NCI-H1694 treated with DMSO at 0.1 percent for 48 hours (cell line): Measurements from ENCODE around the gene SLC26A8.

Experiments used
- DNase-seq: peaks from one replicate; lab custom pipeline; 2025; lab: John Stamatoyannopoulos, UW

Gene SLC26A8, protein sequence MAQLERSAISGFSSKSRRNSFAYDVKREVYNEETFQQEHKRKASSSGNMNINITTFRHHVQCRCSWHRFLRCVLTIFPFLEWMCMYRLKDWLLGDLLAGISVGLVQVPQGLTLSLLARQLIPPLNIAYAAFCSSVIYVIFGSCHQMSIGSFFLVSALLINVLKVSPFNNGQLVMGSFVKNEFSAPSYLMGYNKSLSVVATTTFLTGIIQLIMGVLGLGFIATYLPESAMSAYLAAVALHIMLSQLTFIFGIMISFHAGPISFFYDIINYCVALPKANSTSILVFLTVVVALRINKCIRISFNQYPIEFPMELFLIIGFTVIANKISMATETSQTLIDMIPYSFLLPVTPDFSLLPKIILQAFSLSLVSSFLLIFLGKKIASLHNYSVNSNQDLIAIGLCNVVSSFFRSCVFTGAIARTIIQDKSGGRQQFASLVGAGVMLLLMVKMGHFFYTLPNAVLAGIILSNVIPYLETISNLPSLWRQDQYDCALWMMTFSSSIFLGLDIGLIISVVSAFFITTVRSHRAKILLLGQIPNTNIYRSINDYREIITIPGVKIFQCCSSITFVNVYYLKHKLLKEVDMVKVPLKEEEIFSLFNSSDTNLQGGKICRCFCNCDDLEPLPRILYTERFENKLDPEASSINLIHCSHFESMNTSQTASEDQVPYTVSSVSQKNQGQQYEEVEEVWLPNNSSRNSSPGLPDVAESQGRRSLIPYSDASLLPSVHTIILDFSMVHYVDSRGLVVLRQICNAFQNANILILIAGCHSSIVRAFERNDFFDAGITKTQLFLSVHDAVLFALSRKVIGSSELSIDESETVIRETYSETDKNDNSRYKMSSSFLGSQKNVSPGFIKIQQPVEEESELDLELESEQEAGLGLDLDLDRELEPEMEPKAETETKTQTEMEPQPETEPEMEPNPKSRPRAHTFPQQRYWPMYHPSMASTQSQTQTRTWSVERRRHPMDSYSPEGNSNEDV

GRCh38 chr6:36023996-36024795, at the start of gene SLC26A8:
Gene SLC26A8, minus strand, starts transcription at chr6:36024641. Its CDS starts 4,934 bp downstream, at chr6:36019707.
- DNase-seq: no peak

DNA sequence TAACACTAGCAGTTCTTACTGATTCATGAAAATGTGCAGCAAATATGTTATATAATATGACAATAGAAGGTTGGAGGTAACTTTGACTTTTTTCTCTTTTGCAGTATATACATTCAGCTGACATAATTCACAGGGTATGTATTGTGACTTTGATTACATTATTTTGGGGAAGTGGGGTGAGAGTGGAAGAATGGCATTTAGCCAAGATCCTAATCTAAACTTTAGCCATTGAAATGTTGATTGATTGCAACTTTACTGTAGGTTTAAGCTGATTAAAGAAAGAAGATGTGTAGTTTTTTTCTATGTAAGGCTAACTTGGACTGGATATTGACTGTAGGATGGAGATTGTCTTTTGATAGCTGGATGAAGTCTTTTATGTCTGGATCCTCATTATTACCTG, 49.1 kb upstream of the SLC26A8 start:
- DNase-seq: no peak

DNA sequence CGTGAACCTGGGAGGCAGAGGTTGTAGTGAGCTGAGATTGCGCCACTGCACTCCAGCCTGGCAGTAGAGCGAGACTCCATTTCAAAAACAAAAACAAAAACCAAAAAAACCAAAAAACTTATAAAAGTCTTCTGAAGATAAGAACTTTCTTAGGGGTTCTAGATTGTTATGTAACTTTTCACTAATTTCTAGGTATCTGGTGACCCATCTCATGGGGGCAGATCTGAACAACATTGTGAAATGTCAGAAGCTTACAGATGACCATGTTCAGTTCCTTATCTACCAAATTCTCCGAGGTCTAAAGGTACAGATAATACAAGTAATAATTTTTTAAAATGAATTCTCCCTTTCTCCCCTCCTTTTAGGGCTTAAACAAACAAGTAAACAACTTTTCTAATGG, 48.2 kb upstream of the SLC26A8 start:
- no peak for DNase-seq

DNA sequence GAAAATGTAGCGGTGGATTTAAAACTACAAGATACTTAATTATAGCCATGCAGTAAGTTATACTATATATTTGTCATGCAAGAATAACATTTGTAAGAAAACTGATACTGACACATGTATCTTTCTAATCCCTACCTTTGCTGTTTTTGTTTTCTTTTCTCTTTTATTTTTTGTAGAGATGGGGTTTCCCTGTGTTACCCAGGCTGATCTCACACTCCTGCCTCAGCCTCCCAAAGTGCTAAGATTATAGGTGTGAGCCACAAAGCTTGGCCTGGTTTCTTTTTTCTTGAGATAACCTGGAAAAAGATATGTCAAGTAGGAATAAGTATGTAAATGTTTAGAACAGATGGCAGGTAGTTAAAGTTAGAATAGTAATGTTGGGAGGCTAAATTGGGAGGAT, 47.3 kb upstream of the SLC26A8 start:
- no peak for DNase-seq

- no peak for DNase-seq
These were observed 46.8 kb upstream of the SLC26A8 start for GRCh38 chr6:36071281-36071680.

DNA sequence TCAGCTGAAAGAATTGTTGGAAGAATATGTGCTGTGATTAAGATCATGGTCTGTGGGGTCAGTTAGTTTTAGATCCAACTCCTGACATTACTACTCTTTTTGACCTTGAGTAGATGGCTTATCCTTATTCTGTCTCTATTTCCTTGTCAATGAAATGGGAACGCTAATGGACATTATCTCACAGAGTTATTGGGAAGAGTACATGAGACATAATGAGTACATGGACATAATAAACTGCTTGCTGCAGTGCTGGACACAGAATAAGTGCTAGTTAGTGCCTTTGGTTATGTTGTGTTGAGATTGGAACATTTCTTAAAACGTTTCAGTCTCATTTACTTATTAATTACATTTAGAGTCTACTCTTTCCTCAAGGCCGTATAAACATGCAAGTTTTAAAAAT, 45.8 kb upstream of the SLC26A8 start:
- DNase-seq: no peak

- no peak for DNase-seq
These were observed 45.1 kb upstream of the SLC26A8 start for GRCh38 chr6:36069573-36069972.

- no peak for DNase-seq
These were observed 44.1 kb upstream of the SLC26A8 start for GRCh38 chr6:36068586-36068985.

DNA sequence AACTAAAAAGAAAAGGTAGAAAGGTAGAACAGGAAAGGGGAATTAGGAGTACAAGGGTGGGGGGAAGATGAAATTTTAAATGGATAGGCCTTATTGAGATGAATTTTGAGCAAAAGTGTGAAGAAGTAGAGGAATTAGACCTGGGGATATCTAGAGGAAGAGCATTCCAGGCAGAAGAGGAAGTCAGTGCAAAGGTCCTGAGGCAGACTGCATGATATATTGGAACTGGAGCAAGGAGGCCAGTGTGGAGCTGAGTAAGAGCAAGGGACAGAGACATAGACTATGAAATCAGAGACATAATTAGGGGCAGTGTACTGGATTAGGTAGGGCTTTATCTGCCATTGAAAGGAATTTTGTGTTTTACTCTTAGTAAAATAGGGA, 43.6 kb upstream of the SLC26A8 start:
- no peak for DNase-seq

- DNase-seq: no peak
These were observed 43.1 kb upstream of the SLC26A8 start for GRCh38 chr6:36067374-36068011.

- DNase-seq: no peak
These were observed 42.4 kb upstream of the SLC26A8 start for GRCh38 chr6:36066817-36067216.

DNA sequence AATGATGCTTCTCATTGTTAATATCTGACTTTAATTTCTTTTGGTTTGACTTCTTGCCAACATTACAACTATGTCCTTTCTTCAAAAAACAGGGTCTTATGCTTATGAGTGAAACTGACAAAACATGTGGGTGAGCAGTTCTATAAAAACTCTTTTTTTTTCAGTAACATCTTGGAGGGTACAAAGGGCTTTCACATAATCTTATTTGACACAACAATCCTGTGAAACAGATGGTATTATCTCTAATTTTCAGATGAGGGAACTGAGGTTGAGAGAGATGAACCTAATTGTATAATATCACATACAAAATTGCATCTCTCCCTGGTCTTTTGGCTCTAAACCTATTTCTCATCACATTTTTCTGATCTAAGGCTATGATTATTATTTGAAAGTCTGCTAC, 41.5 kb upstream of the SLC26A8 start:
- DNase-seq: no peak

GRCh38 chr6:36064770-36065396, 40.4 kb upstream of the SLC26A8 start:
- no peak for DNase-seq

DNA sequence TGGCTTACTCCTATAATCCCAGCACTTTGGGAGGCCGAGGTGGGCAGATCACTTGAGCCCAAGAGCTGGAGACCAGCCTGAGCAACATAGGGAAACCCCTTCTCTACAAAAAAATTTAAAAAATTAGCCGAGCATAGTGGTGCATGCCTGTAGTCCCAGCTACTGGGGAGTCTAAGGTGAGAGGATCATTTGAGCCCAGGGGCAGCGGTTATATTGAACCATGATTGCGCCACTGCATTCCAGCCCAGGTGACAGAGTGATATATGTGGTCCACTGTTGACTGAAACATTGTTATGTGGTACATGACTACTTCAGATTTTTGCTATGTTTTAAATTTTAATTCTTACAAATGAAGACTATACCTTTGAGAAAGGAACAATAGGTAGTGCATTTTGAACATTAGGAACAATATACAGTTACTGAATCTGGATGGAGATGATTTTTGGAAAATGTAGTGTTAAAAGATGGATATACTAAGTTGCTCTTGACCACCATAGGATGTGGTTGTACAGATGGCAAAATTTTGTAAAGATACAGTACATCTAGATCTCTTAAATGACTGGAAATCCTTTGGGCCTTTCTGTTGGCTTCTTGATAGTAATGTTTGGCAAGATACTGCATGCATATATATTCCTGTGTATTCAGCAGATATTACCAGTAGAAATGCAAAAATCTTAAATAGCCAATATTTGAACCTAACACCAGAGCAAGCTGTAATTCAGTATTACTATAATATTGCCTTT, 39.0 kb upstream of the SLC26A8 start:
- no peak for DNase-seq

DNA sequence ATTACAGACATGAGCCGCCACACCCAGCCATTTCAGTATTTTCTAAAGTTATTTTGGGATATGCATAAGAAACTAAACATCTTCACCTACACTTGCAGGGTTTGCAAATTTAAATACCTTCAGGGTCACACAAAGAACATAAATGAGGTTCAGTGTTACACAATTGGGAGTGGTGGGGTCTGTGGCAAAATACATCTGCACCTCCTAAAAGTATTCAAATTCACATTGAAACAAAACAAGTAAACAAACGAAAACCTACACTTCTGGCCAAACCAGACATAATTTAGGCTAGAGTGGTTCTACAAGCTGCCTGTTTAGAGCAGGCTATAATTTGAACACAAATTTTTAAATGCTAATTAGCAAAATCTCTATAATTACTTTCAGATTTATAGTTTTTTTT, 37.8 kb upstream of the SLC26A8 start:
- no peak for DNase-seq

DNA sequence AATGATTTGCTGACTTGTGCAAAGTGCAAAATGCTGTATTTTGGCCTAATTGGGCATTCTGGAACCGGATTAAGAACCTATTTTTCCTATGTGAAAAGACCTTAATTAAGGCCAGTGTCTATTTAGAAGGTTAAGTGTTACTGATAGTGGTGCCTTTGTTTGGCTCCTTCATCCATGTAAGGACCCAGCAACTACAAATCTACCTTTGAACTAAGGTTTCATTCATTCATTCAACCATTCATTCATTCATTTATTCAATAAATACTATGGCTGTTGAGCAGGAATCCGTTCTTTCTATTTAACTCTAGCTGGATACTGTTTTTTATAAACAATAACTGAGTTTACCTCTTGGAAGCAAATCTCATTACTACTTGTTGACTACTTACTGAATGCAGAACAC, 36.8 kb upstream of the SLC26A8 start:
- no peak for DNase-seq

DNA sequence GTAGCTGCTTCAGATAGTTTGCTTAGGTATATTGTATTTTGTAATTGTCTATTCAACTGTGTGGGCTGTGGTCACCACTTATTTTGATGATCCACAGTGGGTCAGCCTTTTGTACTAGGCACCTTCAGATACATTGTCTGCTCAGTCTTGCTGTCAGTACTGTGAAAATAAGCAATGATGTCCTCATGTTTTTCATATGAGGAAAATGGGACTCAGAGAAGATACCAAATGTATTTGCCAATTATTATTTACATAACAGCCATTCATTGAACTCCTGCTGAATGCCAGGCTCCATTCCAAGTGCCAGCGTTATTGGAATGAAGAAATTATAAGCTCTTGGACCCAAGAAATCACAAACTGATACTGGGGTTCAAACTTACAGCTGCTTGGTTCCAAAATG, 31.7 kb upstream of the SLC26A8 start:
- no peak for DNase-seq

GRCh38 chr6:36054956-36055355, 30.5 kb upstream of the SLC26A8 start:
- DNase-seq: no peak

- no peak for DNase-seq
These were observed 30.0 kb upstream of the SLC26A8 start for GRCh38 chr6:36054415-36054814.

- no peak for DNase-seq
These were observed 29.4 kb upstream of the SLC26A8 start for GRCh38 chr6:36053878-36054277.

GRCh38 chr6:36052097-36052496, 27.7 kb upstream of the SLC26A8 start:
- no peak for DNase-seq
